HG03571 (cell line): Measurements from ENCODE around the gene EYS.

Source experiments
- ATAC-seq: cut with Tn5 transposase; IDR thresholded peaks from one replicate; pipeline ENCODE4 v1.9.1; 2021; ENCODE audit not compliant: unreplicated experiment

Gene EYS

GRCh38 chr6:63713332-63713731 is 1993.7 kb downstream of the EYS start:
- no peak for ATAC-seq

GRCh38 chr6:63709148-63709547 is 1997.9 kb downstream of the EYS start:
- no peak for ATAC-seq

- ATAC-seq: no peak
These were observed 1998.4 kb downstream of the EYS start for GRCh38 chr6:63708631-63709030.

GRCh38 chr6:63706630-63707029 is 2000.4 kb downstream of the EYS start:
- ATAC-seq: no peak

- ATAC-seq: no peak
These were observed 2001.3 kb downstream of the EYS start for GRCh38 chr6:63705707-63706106.

GRCh38 chr6:63690221-63690620 is 2016.8 kb downstream of the EYS start:
- no peak for ATAC-seq

- ATAC-seq: no peak
These were observed 2017.6 kb downstream of the EYS start for GRCh38 chr6:63689421-63689820.

GRCh38 chr6:63685446-63686379 is 2021.3 kb downstream of the EYS start:
- ATAC-seq: peak; percentile 84

GRCh38 chr6:63683071-63683603 is 2023.9 kb downstream of the EYS start:
- ATAC-seq: no peak

GRCh38 chr6:63677282-63677681 is 2029.7 kb downstream of the EYS start:
- ATAC-seq: no peak

- no peak for ATAC-seq
These were observed 2030.5 kb downstream of the EYS start for GRCh38 chr6:63676412-63677114.

- no peak for ATAC-seq
These were observed 2031.9 kb downstream of the EYS start for GRCh38 chr6:63675138-63675537.

- ATAC-seq: no peak
These were observed 2032.4 kb downstream of the EYS start for GRCh38 chr6:63674635-63675034.

GRCh38 chr6:63673692-63674091 is 2033.3 kb downstream of the EYS start:
- no peak for ATAC-seq

- no peak for ATAC-seq
These were observed 2034.4 kb downstream of the EYS start for GRCh38 chr6:63672582-63673129.

- ATAC-seq: no peak
These were observed 2035.8 kb downstream of the EYS start for GRCh38 chr6:63671098-63671754.
